GM18507 (cell line): ENCODE measurements around the gene TBX4.
"Not testable (repeated sequence)": the region's sequence is repeated elsewhere in the genome, so short reads cannot be mapped to it uniquely, and the experiment has no call there.

Experiments used
- DNase-seq: peaks from one replicate; pipeline ENCODE4 v3.0.0; 2011; ENCODE audit warnings: low read depth; ENCODE audit not compliant: insufficient read length; ENCODE audit errors: extremely low spot score
- FAIRE-seq: peaks from 2 replicates; lab custom pipeline; 2011; peaks lifted over from hg19 to GRCh38; lab: Jason Lieb, UNC

Gene TBX4

DNA sequence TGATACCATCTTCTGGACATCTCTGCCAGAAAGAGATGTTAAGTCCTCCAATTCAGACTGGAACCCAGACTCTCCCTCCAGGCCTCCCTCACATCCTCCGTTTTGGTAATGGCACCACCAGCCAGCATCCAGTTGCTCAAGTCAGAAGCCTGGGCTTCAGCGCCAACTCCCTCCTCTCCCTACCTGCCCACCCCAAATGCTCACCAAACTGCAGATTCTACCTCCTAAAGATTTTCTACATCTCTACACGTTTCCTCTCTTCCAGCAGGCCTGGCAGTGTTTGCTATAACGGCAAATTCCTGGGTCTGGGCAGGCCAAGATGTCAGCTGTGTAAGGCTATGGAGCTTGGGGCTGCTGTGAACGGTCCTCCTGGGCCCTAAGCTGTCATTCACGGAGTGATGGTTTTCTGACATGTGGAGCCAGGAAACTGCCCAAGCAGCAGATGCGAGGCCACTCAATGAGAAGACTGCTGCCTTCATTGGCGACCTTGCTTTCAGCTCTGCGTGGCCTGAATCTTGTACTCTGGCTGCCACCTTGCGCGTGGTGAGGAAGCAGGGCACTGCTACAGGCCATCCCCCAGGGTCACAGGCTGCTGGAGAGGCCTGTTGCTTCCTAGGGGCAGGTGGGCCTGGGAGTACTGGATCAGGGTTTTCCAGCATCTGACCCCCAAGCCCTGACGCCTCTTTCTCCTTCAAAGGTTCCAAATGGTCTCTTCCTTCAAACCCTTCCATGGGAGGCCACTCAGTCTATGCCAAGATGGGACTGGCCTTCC, 37.7 kb downstream of the TBX4 start:
- FAIRE-seq (no peak), DNase-seq (no peak)

- no peak for DNase-seq
- no peak for FAIRE-seq
Observed at GRCh38 chr17:61490540-61490975, 38.3 kb downstream of the TBX4 start.

- DNase-seq (no peak), FAIRE-seq (no peak)
Observed at GRCh38 chr17:61491981-61492380, 39.8 kb downstream of the TBX4 start.

- no peak for DNase-seq
- no peak for FAIRE-seq
Observed at GRCh38 chr17:61492759-61493526, 40.7 kb downstream of the TBX4 start.

GRCh38 chr17:61493830-61494324, 41.7 kb downstream of the TBX4 start:
- DNase-seq, FAIRE-seq: not testable (repeated sequence)

- DNase-seq (no peak), FAIRE-seq (no peak)
Observed at GRCh38 chr17:61494325-61495160, 42.3 kb downstream of the TBX4 start.

GRCh38 chr17:61495161-61495857, 43.1 kb downstream of the TBX4 start:
- FAIRE-seq (no peak), DNase-seq (no peak)

GRCh38 chr17:61496174-61496956, 44.1 kb downstream of the TBX4 start:
- FAIRE-seq (no peak), DNase-seq (no peak)

DNA sequence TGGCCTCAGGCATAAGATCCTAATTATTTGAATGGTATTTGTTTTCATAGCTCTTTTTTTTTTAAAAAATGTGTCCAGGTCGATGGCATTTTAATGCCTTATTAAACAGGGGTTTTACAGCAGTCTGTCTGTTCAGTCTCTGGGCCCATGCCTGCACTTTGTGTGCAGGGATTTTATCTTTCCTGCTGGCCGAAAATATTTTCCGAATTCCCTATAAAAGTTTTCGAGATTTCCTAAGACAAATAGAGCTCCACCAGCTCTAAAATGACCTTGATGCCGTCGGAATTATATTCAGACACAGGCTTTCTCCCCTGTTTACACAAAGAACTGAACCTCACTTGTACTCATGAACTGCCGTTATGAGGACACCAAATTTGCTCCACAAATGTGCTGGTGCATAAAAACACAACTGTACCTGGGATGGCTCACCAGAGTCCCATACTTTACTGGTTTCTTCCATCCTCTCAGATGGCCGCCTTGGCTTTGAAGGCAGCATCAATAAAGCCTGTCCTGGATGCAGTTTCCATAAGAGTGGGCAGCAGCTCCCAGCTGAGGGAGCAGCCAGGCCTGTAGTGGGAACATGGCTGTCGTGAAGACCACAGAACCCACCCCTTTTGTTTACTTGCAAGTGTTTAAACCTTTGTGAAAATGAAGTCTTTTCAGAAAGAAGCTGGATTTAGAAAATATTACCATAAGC, 44.9 kb downstream of the TBX4 start:
- FAIRE-seq (no peak), DNase-seq (no peak)

DNA sequence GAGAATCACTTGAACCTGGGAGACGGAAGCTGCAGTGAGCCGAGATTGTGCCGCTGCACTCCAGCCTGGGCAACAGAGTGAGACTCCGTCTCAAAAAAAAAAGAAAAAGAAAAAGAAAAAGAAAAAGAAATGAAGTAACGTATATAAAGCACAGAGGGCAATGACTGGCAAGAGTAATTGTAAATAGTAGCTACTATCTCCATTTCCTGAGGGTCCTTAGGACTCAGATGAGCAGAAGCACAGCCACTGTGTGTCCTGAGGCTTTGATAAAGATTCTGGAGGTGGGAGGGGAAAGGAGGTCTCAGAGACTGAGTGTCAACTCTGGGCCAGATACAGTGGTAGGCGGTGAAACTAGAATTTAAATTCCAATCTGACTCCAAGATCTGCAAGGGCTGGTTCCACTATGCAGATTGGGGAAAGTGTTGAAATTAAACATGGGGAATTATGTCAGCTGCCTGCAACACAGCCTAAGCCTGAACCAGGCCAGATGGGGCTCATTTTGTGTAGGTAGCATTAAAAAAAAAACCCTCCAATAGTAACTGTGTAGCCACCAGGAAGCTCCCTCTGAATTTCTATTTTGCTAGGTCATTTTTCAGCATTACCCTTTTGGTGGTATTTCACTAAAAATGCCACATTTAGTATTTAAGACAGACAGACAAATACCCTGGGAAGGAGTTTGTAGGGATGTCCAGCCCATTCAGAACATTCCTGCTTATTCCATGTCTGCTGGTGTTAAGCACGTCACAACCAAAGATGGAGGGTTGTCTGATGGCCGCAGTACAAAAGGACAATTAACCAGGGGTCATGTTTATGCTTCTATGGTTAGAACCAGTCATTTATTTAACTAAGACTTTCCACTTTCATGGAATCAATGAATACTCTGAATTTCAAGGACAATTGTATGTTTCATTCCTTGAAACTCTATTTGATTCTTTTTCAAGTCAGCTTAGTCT, 46.1 kb downstream of the TBX4 start:
- no peak for DNase-seq
- no peak for FAIRE-seq

- no peak for DNase-seq
- no peak for FAIRE-seq
Observed at GRCh38 chr17:61499632-61500031, 47.4 kb downstream of the TBX4 start.

GRCh38 chr17:61500287-61500686, 48.1 kb downstream of the TBX4 start:
- DNase-seq: no peak
- no peak for FAIRE-seq

DNA sequence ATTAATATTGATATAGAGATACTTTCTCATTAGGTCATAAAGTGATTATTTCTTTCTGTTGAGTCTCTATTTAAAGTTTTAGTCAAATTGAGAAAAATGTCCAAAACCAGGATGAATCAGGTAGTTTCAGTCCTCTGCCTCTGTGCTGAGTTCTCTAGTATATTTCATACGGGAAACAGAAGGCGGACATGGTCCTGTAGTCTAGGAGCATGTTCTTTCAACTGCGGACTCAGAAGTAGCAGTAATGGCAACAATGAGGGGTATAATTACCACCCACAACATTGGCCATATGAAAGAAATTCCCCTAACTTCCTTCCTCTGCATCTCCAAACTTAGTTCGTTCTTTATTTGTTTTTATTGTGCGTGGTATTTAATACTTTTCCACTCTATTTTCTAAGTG, 50.1 kb downstream of the TBX4 start:
- FAIRE-seq: no peak
- no peak for DNase-seq

DNA sequence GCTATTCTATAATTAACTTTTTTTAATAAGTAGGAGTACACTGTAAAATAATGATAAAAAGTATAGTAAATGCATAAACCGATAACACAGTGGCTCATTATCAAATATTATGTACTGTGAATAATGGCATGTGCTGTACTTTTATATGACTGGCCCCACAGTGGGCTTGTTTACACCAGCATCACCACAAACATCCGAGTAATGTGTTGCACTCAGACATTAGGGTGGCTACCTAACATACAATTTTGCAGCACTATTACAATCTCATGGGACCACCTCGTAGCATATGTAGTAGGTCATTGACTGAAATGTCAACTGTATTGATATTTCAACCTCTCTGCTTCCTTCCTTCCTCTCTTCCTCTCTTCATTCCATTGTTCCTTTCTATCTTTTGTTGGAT, 51.7 kb downstream of the TBX4 start:
- FAIRE-seq (no peak), DNase-seq (no peak)

- DNase-seq (no peak), FAIRE-seq (no peak)
Observed at GRCh38 chr17:61504697-61505096, 52.5 kb downstream of the TBX4 start.

GRCh38 chr17:61505846-61506627, 53.8 kb downstream of the TBX4 start:
- FAIRE-seq (no peak), DNase-seq (no peak)
